ENCODE data around the gene SLX4IP.

The SLX4IP gene

GRCh38 chr20:10633718-10634117 is 198.6 kb downstream of the SLX4IP start:
- Histone ChIP-seq H3K4me1 (ENCODE audit: control insufficient read depth, insufficient read depth, low read length, unreplicated experiment) (peaks cover 35% of the 10 kb centered on the region), H3K27ac (ENCODE audit: low read depth, low read length) (no peak overlapping the region), H3K4me3 (ENCODE audit: low read depth, low read length) (no peak overlapping the region), H3K79me2 (ENCODE audit: control insufficient read depth, insufficient read depth, low read length, unreplicated experiment) (no peaks in the 10 kb centered on the region), H3K36me3 (ENCODE audit: insufficient read depth, low read length) (peaks cover 4% of the 10 kb centered on the region; the same call in 1 of the 2 replicates), H3K27me3 (ENCODE audit: insufficient read depth, low read length) (no peaks in the 10 kb centered on the region), H2AFZ (ENCODE audit: low read length, unreplicated experiment) (no peak overlapping the region)

- Histone ChIP-seq H3K27ac (ENCODE audit: low read depth, low read length) (no peak overlapping the region), H3K4me3 (ENCODE audit: low read depth, low read length) (no peak overlapping the region), H3K79me2 (ENCODE audit: control insufficient read depth, insufficient read depth, low read length, unreplicated experiment) (no peaks in the 10 kb centered on the region), H3K4me1 (ENCODE audit: control insufficient read depth, insufficient read depth, low read length, unreplicated experiment) (peaks cover 35% of the 10 kb centered on the region), H3K27me3 (ENCODE audit: insufficient read depth, low read length) (no peaks in the 10 kb centered on the region), H2AFZ (ENCODE audit: low read length, unreplicated experiment) (no peak overlapping the region), H3K36me3 (ENCODE audit: insufficient read depth, low read length) (peaks cover 7% of the 10 kb centered on the region)
These were observed 199.1 kb downstream of the SLX4IP start for GRCh38 chr20:10634211-10634610.

GRCh38 chr20:10634683-10635411 is 199.7 kb downstream of the SLX4IP start:
- H3K4me3 ChIP-seq (ENCODE audit: low read depth, low read length): peak overlapping the region; percentile 24; the same call in 1 of the 2 replicates
- H3K27me3 ChIP-seq (ENCODE audit: insufficient read depth, low read length): no peaks in the 10 kb centered on the region
- no peaks in the 10 kb centered on the region for H3K79me2 ChIP-seq (ENCODE audit: control insufficient read depth, insufficient read depth, low read length, unreplicated experiment)
- no peak overlapping the region for H2AFZ ChIP-seq (ENCODE audit: low read length, unreplicated experiment)
- H3K27ac ChIP-seq (ENCODE audit: low read depth, low read length): peak overlapping the region; percentile 43
- H3K36me3 ChIP-seq (ENCODE audit: insufficient read depth, low read length): peaks cover 12% of the 10 kb centered on the region
- H3K4me1 ChIP-seq (ENCODE audit: control insufficient read depth, insufficient read depth, low read length, unreplicated experiment): peaks cover 35% of the 10 kb centered on the region

GRCh38 chr20:10635476-10636208 is 200.5 kb downstream of the SLX4IP start:
- Histone ChIP-seq H3K27me3 (ENCODE audit: insufficient read depth, low read length) (no peaks in the 10 kb centered on the region), H3K79me2 (ENCODE audit: control insufficient read depth, insufficient read depth, low read length, unreplicated experiment) (no peaks in the 10 kb centered on the region), H3K36me3 (ENCODE audit: insufficient read depth, low read length) (peaks cover 15% of the 10 kb centered on the region), H3K4me3 (ENCODE audit: low read depth, low read length) (peak overlapping the region; percentile 24; the same call in 1 of the 2 replicates), H3K27ac (ENCODE audit: low read depth, low read length) (peak overlapping the region; percentile 43), H2AFZ (ENCODE audit: low read length, unreplicated experiment) (no peak overlapping the region), H3K4me1 (ENCODE audit: control insufficient read depth, insufficient read depth, low read length, unreplicated experiment) (peaks cover 35% of the 10 kb centered on the region)

- Histone ChIP-seq H3K79me2 (ENCODE audit: control insufficient read depth, insufficient read depth, low read length, unreplicated experiment) (no peaks in the 10 kb centered on the region), H3K4me1 (ENCODE audit: control insufficient read depth, insufficient read depth, low read length, unreplicated experiment) (peaks cover 35% of the 10 kb centered on the region), H3K27me3 (ENCODE audit: insufficient read depth, low read length) (no peaks in the 10 kb centered on the region), H2AFZ (ENCODE audit: low read length, unreplicated experiment) (no peak overlapping the region), H3K27ac (ENCODE audit: low read depth, low read length) (peak overlapping the region; percentile 43), H3K4me3 (ENCODE audit: low read depth, low read length) (no peak overlapping the region), H3K36me3 (ENCODE audit: insufficient read depth, low read length) (peaks cover 22% of the 10 kb centered on the region)
These were observed 201.3 kb downstream of the SLX4IP start for GRCh38 chr20:10636326-10636818.

GRCh38 chr20:10637031-10637559 is 202.0 kb downstream of the SLX4IP start:
- Histone ChIP-seq H3K36me3 (ENCODE audit: insufficient read depth, low read length) (peaks cover 29% of the 10 kb centered on the region), H3K27me3 (ENCODE audit: insufficient read depth, low read length) (no peaks in the 10 kb centered on the region), H2AFZ (ENCODE audit: low read length, unreplicated experiment) (no peak overlapping the region), H3K79me2 (ENCODE audit: control insufficient read depth, insufficient read depth, low read length, unreplicated experiment) (no peaks in the 10 kb centered on the region), H3K27ac (ENCODE audit: low read depth, low read length) (peak overlapping the region; percentile 43), H3K4me1 (ENCODE audit: control insufficient read depth, insufficient read depth, low read length, unreplicated experiment) (peaks cover 35% of the 10 kb centered on the region), H3K4me3 (ENCODE audit: low read depth, low read length) (no peak overlapping the region)

- no peaks in the 10 kb centered on the region for H3K79me2 ChIP-seq (ENCODE audit: control insufficient read depth, insufficient read depth, low read length, unreplicated experiment)
- H3K27me3 ChIP-seq (ENCODE audit: insufficient read depth, low read length): no peaks in the 10 kb centered on the region
- peaks cover 35% of the 10 kb centered on the region for H3K4me1 ChIP-seq (ENCODE audit: control insufficient read depth, insufficient read depth, low read length, unreplicated experiment)
- peak overlapping the region; percentile 43 for H3K27ac ChIP-seq (ENCODE audit: low read depth, low read length)
- H3K36me3 ChIP-seq (ENCODE audit: insufficient read depth, low read length): peaks cover 31% of the 10 kb centered on the region
- H3K4me3 ChIP-seq (ENCODE audit: low read depth, low read length): no peak overlapping the region
- no peak overlapping the region for H2AFZ ChIP-seq (ENCODE audit: low read length, unreplicated experiment)
These were observed 202.5 kb downstream of the SLX4IP start for GRCh38 chr20:10637563-10637962.

GRCh38 chr20:10639077-10639736 is 204.1 kb downstream of the SLX4IP start:
- Histone ChIP-seq H3K4me1 (ENCODE audit: control insufficient read depth, insufficient read depth, low read length, unreplicated experiment) (peaks cover 40% of the 10 kb centered on the region), H3K79me2 (ENCODE audit: control insufficient read depth, insufficient read depth, low read length, unreplicated experiment) (no peaks in the 10 kb centered on the region), H3K36me3 (ENCODE audit: insufficient read depth, low read length) (peaks cover 36% of the 10 kb centered on the region), H3K4me3 (ENCODE audit: low read depth, low read length) (no peak overlapping the region), H3K27ac (ENCODE audit: low read depth, low read length) (no peak overlapping the region), H3K27me3 (ENCODE audit: insufficient read depth, low read length) (no peaks in the 10 kb centered on the region), H2AFZ (ENCODE audit: low read length, unreplicated experiment) (no peak overlapping the region)

- H3K4me1 ChIP-seq (ENCODE audit: control insufficient read depth, insufficient read depth, low read length, unreplicated experiment): peaks cover 32% of the 10 kb centered on the region
These were observed 204.8 kb downstream of the SLX4IP start for GRCh38 chr20:10639737-10640556.

GRCh38 chr20:10640897-10641296 is 205.8 kb downstream of the SLX4IP start:
- no peaks in the 10 kb centered on the region for H3K79me2 ChIP-seq (ENCODE audit: control insufficient read depth, insufficient read depth, low read length, unreplicated experiment)
- no peak overlapping the region for H2AFZ ChIP-seq (ENCODE audit: low read length, unreplicated experiment)
- peaks cover 36% of the 10 kb centered on the region for H3K36me3 ChIP-seq (ENCODE audit: insufficient read depth, low read length)
- no peak overlapping the region for H3K4me3 ChIP-seq (ENCODE audit: low read depth, low read length)
- H3K27ac ChIP-seq (ENCODE audit: low read depth, low read length): no peak overlapping the region
- peaks cover 23% of the 10 kb centered on the region for H3K4me1 ChIP-seq (ENCODE audit: control insufficient read depth, insufficient read depth, low read length, unreplicated experiment)
- H3K27me3 ChIP-seq (ENCODE audit: insufficient read depth, low read length): no peaks in the 10 kb centered on the region

More at GRCh38 chr20:10639737-10640556, 204.8 kb downstream of the SLX4IP start:
- Histone ChIP-seq H3K27ac (ENCODE audit: low read depth, low read length) (no peak overlapping the region), H3K36me3 (ENCODE audit: insufficient read depth, low read length) (peaks cover 36% of the 10 kb centered on the region), H3K4me3 (ENCODE audit: low read depth, low read length) (no peak overlapping the region), H2AFZ (ENCODE audit: low read length, unreplicated experiment) (no peak overlapping the region), H3K27me3 (ENCODE audit: insufficient read depth, low read length) (no peaks in the 10 kb centered on the region), H3K79me2 (ENCODE audit: control insufficient read depth, insufficient read depth, low read length, unreplicated experiment) (no peaks in the 10 kb centered on the region)

Data from ACC112 (cell line).